Activated T-helper 1 cell treated with anti-CD3 and anti-CD28 coated beads, Interleukin-2, amount 50 U/mL, for 16 hours (primary cell): ENCODE results near the gene EGLN1.
A peak's percentile ranks its signal among the peaks of the same experiment; 100 is the strongest.

Experiments
- DNase-seq, 2 donors: peaks; one replicate each; pipeline ENCODE4 v3.0.0-alpha.2; 2020; ENCODE audit warnings: low read depth in 1 of 2, low spot score in 1 of 2

The EGLN1 gene

DNA sequence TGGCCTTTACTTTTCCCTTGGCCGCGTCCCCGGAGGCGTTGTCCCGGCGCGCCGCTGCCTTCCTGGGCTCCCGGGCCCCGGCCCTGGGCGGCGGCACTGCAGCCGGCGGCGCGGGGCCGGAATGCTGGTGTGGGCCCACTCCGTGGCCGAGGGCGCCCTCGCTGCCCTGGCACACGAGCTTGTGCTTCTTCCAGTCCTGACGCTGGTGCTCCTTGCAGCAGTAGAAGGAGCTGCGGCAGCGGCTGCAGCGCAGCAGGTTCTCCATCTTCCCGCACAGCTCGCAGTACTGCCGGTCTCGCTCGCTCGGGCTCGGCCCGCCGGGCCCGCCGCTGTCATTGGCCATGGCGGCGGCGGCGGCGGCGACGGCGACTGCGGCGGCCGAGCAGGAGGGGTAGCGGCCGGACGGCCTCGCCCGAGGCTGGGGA, 529 bp downstream of the EGLN1 start:
- DNase-seq: peak; percentile 5 to 23

DNA sequence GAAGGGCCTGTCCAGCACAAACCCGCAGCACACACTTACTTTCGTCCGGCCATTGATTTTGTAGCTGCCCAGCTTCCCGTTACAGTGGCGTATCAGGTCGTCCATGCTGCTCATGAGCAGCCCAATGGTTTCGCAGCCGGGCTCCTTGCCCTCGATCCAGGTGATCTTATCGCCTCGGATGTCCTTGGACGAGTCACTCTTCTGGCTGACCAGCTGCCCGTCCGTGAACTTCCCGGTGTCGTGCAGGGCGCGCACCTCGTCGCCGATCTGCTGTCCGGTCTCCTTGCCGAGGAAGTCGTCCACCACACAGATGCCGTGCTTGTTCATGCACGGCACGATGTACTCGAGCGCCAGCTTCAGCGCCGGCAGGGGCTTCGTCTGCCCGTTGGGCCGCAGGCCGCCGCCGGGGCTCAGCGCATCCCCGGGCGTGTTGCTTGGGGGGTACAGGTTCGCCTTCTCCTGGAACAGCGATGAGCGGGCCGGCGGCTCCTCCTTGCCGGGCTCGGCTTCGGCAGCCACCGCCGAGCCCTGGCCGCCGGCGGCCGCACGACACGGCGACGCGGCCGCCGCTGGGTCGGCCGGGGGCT, 1.0 kb downstream of the EGLN1 start:
- DNase-seq: peak; percentile 14 to 28

DNA sequence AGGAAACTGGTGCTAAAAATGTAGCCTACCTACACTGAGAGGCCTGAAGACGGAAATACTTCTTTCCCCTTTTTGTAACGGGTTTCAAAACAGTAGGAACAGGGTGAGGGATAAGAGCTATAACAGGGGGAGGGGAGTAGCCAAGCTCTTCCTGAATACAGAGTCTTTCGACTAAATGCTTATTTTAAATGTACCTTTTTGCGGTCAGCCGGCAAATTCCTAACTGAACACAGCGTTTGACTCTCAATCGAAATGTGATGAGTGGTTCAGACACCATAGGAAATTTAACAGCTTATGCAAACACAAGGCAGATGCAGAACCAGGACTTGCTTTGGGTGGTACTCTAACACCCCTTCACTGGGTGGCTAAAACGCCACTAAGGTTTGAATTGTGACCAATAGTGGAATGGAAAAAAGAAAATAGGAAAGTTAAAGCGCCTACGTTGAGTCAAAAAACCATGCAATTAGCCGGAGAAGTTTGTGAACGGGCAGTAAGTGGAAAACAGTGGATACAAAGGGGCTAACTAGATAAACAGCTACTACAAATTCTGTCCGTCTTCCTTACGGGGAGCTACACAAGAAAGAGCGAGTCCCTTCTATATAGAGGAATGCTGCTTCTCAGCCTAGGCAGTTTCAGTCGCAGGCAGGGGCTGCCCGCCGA, 1.7 kb downstream of the EGLN1 start:
- DNase-seq: no peak

DNA sequence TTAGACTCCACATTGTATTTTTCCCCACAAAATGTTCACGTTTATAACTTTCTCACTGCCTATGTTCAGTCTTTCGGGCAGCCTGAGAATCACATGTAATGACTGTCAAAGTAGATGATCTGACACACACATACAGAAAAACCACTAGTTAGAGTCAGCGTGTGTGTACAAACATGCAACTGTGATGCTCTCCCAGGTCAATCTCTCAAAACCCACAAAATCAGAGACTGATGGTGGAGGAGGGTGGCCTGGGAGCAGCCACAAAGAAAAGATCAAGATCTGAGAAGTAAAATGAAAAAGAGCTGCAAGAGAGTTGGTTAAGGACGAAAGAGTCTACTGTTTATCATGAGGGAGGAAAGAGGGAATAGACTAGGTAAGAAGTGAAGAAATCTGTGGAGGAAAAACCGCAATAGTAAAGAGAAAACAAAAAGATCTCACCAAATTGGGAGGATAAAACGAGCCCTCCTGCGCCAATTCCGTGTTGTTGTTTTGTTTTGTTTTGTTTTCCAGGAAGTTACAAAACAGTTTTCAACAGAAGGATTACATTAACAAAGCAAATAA, 2.3 kb downstream of the EGLN1 start:
- no peak for DNase-seq

DNA sequence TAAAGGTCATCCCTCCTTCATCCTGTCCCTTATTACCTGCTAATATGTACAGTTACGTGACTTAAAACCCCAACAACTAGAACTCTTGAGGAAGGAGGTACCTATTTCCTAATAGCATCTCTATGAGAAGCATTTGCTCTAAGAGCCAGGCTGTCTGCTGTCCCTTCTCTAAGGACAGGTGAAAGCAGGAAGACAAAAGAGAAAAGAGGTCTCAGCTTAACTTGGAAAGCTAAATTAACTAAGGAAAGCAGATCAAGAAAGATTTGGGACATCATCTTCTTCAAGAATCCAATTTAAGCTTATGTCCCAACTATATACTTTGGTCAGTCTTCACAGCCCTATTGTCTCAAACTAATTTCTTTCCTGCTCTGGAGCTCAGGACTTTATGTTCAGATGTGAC, 2.9 kb downstream of the EGLN1 start:
- DNase-seq: no peak

DNA sequence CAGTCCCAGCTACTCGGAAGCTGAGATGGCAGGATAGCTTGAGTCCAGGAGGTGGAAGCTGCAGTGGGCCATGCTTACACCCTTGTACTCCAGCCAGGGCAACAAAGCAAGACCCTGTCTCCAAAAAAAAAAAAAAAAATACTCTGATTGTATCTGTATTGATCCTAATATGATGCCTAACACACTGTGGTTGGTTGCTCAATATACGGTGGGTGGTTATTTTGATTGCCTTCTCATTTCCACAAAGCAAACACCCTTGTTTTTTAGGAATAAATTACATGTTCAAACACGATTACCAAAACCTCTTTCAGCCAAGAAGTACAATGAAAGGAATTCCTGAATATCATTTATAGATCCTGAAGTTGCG, 3.4 kb downstream of the EGLN1 start:
- no peak for DNase-seq

DNA sequence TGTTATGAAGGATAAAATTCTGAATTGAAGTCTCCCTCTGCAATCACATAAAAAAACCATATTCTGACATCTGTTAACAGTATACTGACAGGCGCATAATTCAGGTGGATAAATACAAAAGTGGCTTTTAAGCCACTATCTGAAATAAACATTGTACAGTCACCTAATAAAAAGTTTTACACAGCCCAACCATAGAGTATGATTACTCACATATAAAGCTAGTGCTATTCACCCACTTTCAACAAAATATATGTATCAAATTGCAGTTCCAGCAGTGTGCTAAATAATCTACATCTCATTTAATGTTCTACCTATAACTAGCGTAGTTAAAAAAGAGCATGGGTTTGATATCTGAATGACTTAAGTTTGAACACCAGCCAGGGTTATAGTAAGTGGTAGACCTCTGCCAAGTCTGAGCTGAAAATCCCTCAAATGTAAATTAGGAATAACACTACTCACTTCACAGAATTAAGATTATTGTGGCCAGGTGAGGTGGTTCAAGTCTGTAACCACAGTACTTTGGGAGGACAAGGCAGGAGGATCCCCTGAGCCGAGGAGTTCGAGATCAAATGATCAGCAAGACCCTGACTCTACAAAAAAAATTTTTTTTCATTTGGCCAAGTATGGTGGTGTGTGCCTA, 3.9 kb downstream of the EGLN1 start:
- DNase-seq: no peak

DNA sequence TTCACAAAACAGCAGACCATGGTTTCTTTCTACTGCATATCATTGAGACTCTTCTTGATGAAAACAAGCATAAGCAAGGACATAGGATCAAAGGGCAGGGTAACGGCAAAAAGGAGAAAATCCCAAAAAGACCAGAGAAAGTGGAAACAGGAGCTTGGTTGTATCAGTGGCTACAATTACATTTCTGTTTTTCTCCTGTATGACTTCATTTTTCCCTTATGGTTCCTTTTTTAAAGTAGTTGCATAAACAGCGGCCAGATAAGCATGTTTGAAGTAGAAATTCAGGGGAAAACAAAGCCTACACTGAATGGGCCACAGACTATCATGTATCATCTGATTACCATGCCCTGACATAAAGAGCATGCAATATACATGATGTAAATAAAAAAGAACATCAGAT, 4.6 kb downstream of the EGLN1 start:
- no peak for DNase-seq

DNA sequence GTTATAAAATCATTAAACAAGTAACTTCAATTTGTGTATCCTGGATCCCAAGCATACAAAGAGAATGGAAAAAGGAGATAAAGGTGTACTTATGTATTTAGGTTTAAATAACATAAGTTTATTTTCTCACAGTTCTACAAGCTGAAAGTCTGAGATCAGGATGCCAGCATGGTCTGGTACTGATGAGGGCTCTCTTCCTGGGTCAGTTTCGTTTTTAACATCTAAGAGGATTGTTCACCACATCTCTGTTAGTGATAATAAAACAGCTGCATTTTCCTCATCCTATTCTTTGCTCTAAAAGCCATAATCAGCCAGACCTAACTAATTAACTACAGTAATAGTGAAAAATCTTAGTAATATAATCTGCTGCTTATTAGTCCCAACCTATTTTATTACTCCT, 5.2 kb downstream of the EGLN1 start:
- DNase-seq: no peak

DNA sequence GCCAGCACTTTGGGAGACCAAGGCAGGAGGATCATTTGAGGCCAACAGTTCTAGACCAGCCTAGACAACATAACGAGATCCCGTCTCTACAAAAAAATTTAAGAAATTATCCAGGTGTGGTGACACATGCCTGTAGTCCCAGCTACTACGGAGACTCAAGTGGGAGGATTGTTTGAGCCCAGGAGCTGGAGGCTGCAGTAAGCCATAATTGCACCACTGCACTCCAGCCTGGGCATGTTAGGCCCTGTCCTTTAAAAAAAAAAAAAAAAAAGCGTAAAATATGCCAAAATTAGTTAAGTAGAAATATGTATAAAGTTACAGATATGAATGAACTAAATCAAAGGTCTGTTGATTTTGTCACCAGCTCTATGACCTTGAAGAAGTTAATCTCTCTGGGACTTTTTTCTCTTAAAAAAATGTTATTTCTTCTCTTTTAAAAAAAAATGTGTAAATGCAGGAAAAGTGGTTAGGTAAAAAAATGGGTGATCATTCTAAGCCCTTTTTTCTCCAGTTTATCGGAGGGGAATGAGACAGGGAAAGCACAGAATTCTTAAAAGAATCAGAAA, 7.0 kb downstream of the EGLN1 start:
- no peak for DNase-seq

DNA sequence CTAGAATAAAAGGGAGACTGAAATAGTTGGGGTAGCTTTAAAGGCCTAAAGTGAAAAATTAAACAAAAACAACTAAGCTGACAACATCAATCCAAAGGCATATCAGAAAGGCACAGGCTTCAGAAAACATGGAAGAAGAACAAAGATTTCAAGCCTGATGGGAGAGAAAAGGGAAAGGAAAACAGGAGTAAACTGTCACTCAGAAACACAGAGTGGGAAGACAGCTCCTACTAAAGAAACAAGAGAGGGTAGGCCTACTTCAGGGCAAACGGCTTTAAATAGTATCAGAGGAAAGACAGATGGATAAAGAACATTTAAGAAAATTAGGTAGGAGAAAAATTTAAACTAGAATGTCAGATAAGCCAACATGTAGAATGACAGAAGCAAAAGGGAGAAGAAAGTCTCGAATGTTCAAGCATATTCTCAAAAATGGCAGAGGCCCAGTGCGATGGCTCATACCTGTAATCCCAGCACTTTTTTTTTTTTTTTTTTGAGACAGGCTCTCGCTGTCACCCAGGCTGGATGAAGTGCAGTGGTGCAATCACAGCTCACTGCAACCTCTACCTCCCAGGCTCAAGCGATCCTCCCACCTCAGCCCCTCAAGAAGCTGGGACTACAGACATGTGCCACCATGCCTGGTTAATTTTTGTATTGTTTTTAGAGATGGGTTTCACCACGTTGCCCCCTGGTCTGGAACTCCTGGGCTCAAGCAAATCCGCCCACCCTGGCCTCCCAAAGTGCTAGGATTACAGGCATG, 7.6 kb downstream of the EGLN1 start:
- DNase-seq: no peak

DNA sequence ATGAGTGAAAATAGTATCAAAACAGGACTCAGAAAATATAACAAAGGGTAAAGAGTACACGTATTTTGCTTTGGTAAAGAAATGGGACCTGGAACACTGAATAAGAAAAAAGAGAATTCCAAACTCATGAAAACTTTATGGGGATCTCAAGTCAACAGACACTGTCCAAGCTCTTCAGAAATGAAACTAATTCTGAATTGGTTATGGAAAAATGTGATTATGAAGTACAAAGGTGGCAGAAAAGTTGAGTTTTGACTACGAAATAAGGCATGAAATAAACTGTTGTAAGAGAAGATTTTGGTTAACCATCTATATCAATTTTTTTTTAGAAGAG, 8.4 kb downstream of the EGLN1 start:
- no peak for DNase-seq

DNA sequence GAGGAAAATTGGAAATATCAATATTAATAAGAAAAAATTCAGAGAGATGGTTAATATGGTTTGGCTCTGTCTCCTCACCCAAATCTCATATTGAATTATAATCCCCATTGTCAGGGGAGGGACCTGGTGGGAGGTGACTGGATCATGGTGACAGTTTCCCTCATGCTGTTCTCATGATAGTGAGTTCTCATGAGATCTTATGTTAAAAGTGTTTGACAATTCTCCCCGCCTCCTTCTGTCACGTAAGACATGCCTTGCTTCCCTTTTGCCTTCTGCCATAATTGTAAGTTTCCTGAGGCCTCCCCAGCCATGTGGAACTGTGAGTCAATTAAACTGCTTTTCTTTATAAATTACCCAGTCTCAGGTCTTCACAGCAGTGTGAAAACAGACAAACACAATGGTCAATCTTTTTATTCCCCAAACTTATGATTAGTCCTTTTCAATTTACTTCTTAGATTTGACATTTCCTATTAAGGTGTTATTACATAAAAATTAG, 11.0 kb downstream of the EGLN1 start:
- DNase-seq: no peak

DNA sequence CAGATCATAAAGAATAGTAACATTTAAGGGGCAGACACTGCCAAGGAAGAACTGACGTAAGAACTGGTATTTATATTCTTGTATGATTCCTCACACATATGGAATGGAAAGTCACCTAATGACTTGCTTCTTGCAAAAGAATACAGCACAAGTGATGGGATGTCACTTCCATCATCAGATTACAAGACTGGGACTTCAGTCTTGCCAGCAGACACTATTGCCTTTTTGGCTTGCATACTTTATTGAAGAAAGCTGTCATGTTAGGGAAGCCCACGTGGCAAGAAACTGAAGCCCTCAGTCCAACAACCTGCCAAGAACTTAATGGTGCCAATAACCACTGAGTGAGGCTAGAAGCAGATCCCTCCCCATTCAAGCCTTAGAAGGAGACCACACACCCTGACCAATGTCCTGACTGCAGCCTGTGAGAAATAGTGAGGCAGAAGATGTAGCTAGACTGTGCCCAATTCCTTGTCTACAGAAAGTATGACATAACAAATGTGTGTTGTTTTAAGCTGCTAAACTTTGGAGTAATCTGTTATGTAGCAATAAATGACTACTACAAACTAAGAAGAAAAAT, 12.0 kb downstream of the EGLN1 start:
- DNase-seq: no peak

DNA sequence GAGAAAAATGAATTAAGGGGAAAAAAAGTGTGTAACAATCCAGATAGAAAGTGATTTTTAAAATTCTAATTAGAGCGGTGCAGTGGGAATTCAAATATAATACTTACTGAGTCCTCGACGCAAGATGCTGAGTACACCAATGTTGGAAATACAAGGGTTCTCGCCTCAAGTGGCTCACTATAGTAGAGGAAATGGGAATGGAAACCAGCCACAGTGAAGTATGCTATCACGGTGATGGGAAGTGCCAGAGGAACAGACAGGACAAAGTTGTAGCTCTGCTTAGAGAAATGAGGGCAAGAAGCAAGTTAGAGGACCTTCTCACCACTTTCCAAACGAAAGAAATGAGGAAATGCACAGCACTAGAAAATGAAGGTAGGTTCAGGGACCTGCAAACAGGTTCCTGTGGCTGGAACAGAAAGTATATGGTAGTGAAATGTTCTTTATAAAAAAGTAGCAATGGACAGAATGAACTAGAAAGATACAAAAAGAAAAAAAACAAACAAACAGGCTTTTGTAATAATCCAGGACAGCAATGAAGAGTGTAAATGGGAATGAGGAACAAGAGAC, 13.5 kb downstream of the EGLN1 start:
- no peak for DNase-seq

DNA sequence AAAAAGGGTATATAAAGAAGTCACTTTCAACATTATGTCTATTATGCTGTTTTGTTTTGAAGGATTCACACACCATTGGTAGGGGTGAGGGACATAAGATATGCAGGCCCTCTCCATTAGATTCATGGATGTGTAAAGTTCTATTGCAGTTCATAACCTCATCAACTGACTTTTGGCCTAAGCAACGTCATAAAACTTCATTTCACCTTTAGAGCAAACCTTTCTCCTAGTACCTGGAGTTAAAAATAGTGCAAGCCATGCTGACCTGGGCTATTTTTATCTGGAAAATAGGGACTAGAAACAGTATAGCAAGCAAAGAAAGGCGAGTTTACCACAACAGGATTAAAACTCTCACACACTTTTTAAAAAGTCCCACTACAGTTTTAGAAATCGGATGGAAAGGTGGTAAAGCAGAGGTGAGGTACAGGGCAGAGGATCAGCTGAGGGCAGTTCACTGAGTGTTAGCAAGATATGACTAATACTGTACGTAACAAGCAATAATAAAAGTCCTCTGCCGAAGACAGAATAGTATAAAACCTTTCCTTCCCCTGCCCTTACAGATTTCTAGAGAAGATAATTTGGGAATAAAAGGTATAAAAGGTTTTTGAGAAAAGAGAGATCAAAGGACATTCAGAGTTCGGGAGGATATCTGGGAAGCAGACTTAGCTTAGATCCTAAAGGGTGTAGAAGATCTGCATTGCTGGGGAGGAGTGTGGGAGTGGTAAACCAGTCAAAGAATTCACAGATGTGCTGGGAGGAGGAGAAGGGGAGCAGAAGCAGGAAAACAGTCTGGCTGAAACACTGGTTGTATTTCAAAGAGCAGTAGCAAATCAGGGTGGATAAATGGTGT, 14.3 kb downstream of the EGLN1 start:
- DNase-seq: no peak

DNA sequence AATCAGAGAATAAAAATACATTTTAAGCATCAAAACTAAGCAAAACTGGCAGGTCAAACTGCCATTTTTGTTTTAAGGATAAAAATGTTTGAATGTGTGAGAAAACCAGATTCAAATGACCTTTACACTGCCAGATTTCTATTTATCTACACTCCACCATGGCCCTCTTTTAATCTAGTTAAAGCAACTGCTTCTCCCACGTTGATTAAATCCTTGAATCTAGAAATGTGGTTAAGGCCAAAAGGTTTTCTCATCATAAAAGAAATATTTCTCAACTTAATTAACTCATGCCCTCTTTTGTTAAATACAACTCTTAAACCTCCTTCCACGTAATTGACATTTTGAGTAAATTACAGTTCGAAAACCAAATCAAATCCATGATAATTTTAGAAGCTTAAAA, 15.0 kb downstream of the EGLN1 start:
- DNase-seq: no peak

DNA sequence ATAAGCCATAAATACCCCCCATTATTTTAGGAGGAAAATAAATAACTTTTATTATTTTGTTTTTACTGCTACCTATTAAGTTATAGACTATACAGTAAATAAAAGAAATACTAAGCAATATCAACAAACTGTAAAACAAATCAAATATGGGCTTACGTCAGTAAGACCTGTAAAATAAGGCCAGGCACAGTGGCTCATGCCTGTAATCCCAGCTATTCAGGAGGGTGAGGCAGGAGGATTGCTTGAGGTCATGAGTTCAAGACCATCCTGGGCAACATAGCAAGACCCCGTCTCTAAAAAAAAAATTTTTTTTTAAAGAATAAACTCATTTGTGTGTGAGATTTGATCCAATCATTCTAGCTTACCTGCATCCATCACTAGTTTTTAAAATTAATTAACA, 17.8 kb downstream of the EGLN1 start:
- DNase-seq: no peak

DNA sequence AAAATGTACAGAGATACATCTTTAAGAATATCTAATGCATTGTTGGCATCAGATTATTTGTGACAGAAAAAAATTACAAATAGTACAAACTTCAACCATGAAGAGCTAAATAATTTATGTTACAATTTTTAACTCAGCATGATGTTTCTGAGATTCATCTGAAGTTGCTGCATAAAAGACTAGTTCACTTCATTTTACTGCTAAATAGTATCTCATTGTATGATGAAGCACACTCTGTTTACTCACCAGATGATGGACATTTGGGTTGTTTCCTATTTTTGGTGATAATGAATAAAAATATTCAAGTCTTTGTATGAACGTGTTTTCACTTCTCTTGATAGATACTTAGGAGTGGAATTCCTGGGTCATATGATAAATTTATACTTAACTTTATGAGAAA, 20.6 kb downstream of the EGLN1 start:
- no peak for DNase-seq
